K562 (cell line): Measurements from ENCODE around the gene ZNF23. TPM values are rescaled to one million over a fixed set of nuclear protein-coding genes. Genes with fewer than 3 reads are reported as not detected.

Experiments used
- ARID2 ChIP-seq: fragments of 450-650 bp; IDR thresholded peaks from 2 replicates; pipeline ENCODE4 v1.6.1; 2017; ENCODE audit warnings: antibody characterized with exemption, mild to moderate bottlenecking
- ATF7 ChIP-seq: fragments of 450-650 bp; IDR thresholded peaks from 2 replicates; pipeline ENCODE4 v1.7.1; 2014; ENCODE audit warnings: mild to moderate bottlenecking, moderate library complexity
- CBFA2T3 ChIP-seq: fragments of 450-650 bp; IDR thresholded peaks from 2 replicates; pipeline ENCODE4 v1.6.1; 2017
- CEBPG ChIP-seq, 3 experiments: fragments of 200-800 bp in 1 of 3; sonication (Bioruptor generic) in 1 of 3; sonication (generic) in 1 of 3; formaldehyde crosslinking in 1 of 3; IDR thresholded peaks in 2 of 3; conservative IDR thresholded peaks in 1 of 3; 2 replicates each; pipeline versions ENCODE4 v1.6.1 to v1.8.0; 2016 to 2022; ENCODE audit warnings: missing compliant biosample characterization in 2 of 3, missing genetic modification characterization in 2 of 3, mild to moderate bottlenecking in 1 of 3, missing genetic modification reagents in 1 of 3
- GTF2A2 ChIP-seq: IDR thresholded peaks from 2 replicates; pipeline ENCODE4 v1.6.1; 2016; ENCODE audit warnings: mild to moderate bottlenecking, missing genetic modification characterization, missing compliant biosample characterization
- KLF13 ChIP-seq: fragments of 450-650 bp; IDR thresholded peaks from 2 replicates; pipeline ENCODE4 v1.6.1; 2016; ENCODE audit warnings: missing genetic modification characterization, low read depth, mild to moderate bottlenecking, missing compliant biosample characterization, moderate library complexity, borderline replicate concordance
- POLR2AphosphoS5 ChIP-seq: IDR thresholded peaks from 2 replicates; pipeline ENCODE4 v1.6.1; 2011; ENCODE audit warnings: mild to moderate bottlenecking, low read depth, low read length, moderate library complexity; ENCODE audit not compliant: control insufficient read depth, insufficient read depth
- POLR2H ChIP-seq: IDR thresholded peaks from 2 replicates; pipeline ENCODE4 v1.6.1; 2016; ENCODE audit warnings: missing genetic modification characterization, low read depth, mild to moderate bottlenecking, control low read depth, missing compliant biosample characterization, moderate library complexity
- POLR3A ChIP-seq: IDR thresholded peaks from 2 replicates; pipeline ENCODE4 v1.6.1; 2011; ENCODE audit warnings: borderline replicate concordance, mild to moderate bottlenecking, moderate library complexity; ENCODE audit not compliant: insufficient read length, insufficient read depth; ENCODE audit errors: extremely low read depth
- SMAD3 ChIP-seq: fragments of 450-650 bp; formaldehyde crosslinking; conservative IDR thresholded peaks from 2 replicates; pipeline ENCODE4 v1.4.0; 2020; ENCODE audit warnings: mild to moderate bottlenecking
- ZNF717 ChIP-seq: fragments of 250-450 bp; sonication (Bioruptor Pico); IDR thresholded peaks from 2 replicates; pipeline ENCODE4 v1.5.0; 2021
- polyA plus RNA-seq, 8 experiments: library from polyadenylated mRNA; depleted of rRNA in 4 of 8; stranded (reverse) in 5 of 8; unstranded in 3 of 8; fragments of >200 nt; fragmentation: Nextera tagmentation in 2 of 8; fragmentation: Illumina TruSeq in 1 of 8; extraction: Ambion mirVana in 2 of 8; extraction: Trizol in 1 of 8; gene quantifications; 2 replicates each; pipeline versions ENCODE4 v1.2.1 to v1.2.3, GENCODE V29; 2011 to 2014; ENCODE audit warnings: inconsistent platforms in 1 of 8, missing spikeins in 1 of 8
- total RNA-seq, 7 experiments: library from RNA; depleted of rRNA in 6 of 7; stranded (reverse); fragments of >200 nt in 6 of 7; fragmentation: Illumina TruSeq in 2 of 7; extraction: Trizol in 2 of 7; gene quantifications; 2 replicates each; pipeline versions ENCODE4 v1.2.1 to v1.2.3, GENCODE V29; 2011 to 2021; ENCODE audit warnings: low replicate concordance in 1 of 7
- TF ChIP-seq, protein P1 (sequence below): sonication (generic); formaldehyde crosslinking; IDR thresholded peaks from 2 replicates; pipeline ENCODE4 v1.8.0; 2023; ENCODE audit warnings: mild to moderate bottlenecking, missing genetic modification reagents
- TF ChIP-seq, protein P2 (sequence below): sonication (generic); formaldehyde crosslinking; IDR thresholded peaks from 2 replicates; pipeline ENCODE4 v1.8.0; 2022; ENCODE audit warnings: mild to moderate bottlenecking, low read depth, missing genetic modification reagents
- TF ChIP-seq, protein P3 (sequence below): fragments of 450-650 bp; formaldehyde crosslinking; IDR thresholded peaks from 2 replicates; pipeline ENCODE4 v1.4.0; 2022; ENCODE audit warnings: mild to moderate bottlenecking, moderate library complexity
- TF ChIP-seq, protein P4 (sequence below): fragments of 250-450 bp; sonication (Bioruptor Pico); IDR thresholded peaks from 2 replicates; pipeline ENCODE4 v1.5.0; 2022; ENCODE audit warnings: mild to moderate bottlenecking
- TF ChIP-seq, protein P5 (sequence below): sonication (generic); formaldehyde crosslinking; IDR thresholded peaks from 2 replicates; pipeline ENCODE4 v1.8.1; 2022; ENCODE audit warnings: missing genetic modification reagents

The ZNF23 gene
- total and polyA plus RNA-seq, 9 of the 15 experiments (the other 6 are each of a cell fraction or from before 2014, with no cell fraction given): 4.7 to 13.4 (median 11.2) TPM

DNA sequence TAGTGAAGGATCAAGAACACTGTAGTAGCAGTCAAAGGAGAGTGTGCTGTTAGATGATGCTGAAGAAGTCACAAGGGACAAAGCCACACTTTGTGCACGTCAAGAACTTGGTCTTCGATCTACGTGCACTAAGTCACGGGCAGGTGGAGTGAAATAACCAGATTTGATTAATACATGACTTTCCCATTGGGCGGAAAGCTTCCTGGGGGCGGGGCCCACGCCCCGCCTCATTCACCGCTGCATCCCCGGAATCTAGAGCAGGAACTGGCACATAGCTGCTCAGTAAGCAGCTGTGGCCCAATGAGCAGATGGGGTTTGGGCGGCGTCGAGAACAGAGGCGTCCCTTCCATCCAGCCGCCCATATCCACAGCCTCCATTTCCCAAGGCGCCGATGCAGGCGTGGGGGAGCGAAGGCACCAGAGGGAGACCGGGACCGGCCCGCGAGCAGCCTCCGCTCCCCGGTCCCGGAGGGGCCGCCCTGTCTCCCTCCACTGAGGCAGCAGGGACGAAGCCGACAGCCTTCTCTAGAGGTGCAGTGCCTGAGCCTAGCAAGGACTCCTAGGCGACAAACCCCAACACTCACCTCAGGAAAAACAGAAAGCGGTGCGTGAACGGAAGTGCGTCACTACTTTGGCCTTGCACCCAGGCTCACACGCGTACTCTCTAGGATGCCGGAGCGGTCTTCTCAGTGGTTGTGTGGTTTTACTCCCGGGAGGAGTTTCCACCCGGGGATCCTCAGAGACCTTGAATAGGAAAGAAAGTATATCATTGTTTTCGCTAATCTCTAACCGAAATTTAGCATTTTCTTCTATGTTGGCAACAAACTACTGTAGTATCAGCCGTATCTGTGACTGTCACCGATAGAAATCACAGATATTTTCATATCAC lies 22.2 kb upstream of the ZNF23 start (continued):
- TF ChIP-seq, protein P1, sequence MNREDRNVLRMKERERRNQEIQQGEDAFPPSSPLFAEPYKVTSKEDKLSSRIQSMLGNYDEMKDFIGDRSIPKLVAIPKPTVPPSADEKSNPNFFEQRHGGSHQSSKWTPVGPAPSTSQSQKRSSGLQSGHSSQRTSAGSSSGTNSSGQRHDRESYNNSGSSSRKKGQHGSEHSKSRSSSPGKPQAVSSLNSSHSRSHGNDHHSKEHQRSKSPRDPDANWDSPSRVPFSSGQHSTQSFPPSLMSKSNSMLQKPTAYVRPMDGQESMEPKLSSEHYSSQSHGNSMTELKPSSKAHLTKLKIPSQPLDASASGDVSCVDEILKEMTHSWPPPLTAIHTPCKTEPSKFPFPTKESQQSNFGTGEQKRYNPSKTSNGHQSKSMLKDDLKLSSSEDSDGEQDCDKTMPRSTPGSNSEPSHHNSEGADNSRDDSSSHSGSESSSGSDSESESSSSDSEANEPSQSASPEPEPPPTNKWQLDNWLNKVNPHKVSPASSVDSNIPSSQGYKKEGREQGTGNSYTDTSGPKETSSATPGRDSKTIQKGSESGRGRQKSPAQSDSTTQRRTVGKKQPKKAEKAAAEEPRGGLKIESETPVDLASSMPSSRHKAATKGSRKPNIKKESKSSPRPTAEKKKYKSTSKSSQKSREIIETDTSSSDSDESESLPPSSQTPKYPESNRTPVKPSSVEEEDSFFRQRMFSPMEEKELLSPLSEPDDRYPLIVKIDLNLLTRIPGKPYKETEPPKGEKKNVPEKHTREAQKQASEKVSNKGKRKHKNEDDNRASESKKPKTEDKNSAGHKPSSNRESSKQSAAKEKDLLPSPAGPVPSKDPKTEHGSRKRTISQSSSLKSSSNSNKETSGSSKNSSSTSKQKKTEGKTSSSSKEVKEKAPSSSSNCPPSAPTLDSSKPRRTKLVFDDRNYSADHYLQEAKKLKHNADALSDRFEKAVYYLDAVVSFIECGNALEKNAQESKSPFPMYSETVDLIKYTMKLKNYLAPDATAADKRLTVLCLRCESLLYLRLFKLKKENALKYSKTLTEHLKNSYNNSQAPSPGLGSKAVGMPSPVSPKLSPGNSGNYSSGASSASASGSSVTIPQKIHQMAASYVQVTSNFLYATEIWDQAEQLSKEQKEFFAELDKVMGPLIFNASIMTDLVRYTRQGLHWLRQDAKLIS (CRISPR knock-in tag): no peak
- TF ChIP-seq, protein P2, sequence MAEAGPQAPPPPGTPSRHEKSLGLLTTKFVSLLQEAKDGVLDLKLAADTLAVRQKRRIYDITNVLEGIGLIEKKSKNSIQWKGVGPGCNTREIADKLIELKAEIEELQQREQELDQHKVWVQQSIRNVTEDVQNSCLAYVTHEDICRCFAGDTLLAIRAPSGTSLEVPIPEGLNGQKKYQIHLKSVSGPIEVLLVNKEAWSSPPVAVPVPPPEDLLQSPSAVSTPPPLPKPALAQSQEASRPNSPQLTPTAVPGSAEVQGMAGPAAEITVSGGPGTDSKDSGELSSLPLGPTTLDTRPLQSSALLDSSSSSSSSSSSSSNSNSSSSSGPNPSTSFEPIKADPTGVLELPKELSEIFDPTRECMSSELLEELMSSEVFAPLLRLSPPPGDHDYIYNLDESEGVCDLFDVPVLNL (CRISPR knock-in tag): no peak
- TF ChIP-seq POLR2AphosphoS5 (peak; percentile 54), POLR2H (tag) (no peak), ATF7 (peak; percentile 79; the same call in 1 of the 2 replicates), CEBPG (CRISPR knock-in tag; IDR thresholded peaks at IDR 0.05) (no peak), CEBPG (tag; conservative IDR thresholded peaks at IDR 0.05 in 1 of 2, IDR thresholded peaks at IDR 0.05 in 1 of 2) (no peak), ZNF717 (CRISPR knock-in tag) (no peak), ARID2 (no peak), GTF2A2 (tag) (no peak), CBFA2T3 (no peak), KLF13 (tag) (no peak), POLR3A (no peak), SMAD3 (CRISPR knock-in tag) (peak; percentile 76; the same call in 1 of the 2 replicates)
- TF ChIP-seq, protein P3, sequence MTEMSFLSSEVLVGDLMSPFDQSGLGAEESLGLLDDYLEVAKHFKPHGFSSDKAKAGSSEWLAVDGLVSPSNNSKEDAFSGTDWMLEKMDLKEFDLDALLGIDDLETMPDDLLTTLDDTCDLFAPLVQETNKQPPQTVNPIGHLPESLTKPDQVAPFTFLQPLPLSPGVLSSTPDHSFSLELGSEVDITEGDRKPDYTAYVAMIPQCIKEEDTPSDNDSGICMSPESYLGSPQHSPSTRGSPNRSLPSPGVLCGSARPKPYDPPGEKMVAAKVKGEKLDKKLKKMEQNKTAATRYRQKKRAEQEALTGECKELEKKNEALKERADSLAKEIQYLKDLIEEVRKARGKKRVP (CRISPR knock-in tag): no peak
- TF ChIP-seq, protein P4, sequence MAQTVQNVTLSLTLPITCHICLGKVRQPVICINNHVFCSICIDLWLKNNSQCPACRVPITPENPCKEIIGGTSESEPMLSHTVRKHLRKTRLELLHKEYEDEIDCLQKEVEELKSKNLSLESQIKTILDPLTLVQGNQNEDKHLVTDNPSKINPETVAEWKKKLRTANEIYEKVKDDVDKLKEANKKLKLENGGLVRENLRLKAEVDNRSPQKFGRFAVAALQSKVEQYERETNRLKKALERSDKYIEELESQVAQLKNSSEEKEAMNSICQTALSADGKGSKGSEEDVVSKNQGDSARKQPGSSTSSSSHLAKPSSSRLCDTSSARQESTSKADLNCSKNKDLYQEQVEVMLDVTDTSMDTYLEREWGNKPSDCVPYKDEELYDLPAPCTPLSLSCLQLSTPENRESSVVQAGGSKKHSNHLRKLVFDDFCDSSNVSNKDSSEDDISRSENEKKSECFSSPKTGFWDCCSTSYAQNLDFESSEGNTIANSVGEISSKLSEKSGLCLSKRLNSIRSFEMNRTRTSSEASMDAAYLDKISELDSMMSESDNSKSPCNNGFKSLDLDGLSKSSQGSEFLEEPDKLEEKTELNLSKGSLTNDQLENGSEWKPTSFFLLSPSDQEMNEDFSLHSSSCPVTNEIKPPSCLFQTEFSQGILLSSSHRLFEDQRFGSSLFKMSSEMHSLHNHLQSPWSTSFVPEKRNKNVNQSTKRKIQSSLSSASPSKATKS (CRISPR knock-in tag): no peak
- TF ChIP-seq, protein P5, sequence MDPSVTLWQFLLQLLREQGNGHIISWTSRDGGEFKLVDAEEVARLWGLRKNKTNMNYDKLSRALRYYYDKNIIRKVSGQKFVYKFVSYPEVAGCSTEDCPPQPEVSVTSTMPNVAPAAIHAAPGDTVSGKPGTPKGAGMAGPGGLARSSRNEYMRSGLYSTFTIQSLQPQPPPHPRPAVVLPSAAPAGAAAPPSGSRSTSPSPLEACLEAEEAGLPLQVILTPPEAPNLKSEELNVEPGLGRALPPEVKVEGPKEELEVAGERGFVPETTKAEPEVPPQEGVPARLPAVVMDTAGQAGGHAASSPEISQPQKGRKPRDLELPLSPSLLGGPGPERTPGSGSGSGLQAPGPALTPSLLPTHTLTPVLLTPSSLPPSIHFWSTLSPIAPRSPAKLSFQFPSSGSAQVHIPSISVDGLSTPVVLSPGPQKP (CRISPR knock-in tag): no peak
